ENCODE results near the gene ATXN7L1. TPM values are rescaled to one million over a fixed set of nuclear protein-coding genes. Genes with fewer than 3 reads are reported as not detected.

The ATXN7L1 gene
- total and polyA plus RNA-seq, 4 donors = 7.1 to 11.0 (median 8.5) TPM

GRCh38 chr7:105665684-105666083, 210.7 kb downstream of the ATXN7L1 start:
- no peaks in the 10 kb centered on the region for H3K9me3 ChIP-seq (ENCODE audit: control insufficient read depth, insufficient read depth, low read length)
- no peak overlapping the region for H3K27ac ChIP-seq (ENCODE audit: low read depth, low read length)

GRCh38 chr7:105664816-105665525, 211.4 kb downstream of the ATXN7L1 start:
- WGBS (ENCODE audit: insufficient coverage) = 58% methylated on average over 8 of the region's 8 CpGs
- no peak overlapping the region for H3K27ac ChIP-seq (ENCODE audit: low read depth, low read length)
- H3K4me3 ChIP-seq (ENCODE audit: low read depth, low read length) = no peak overlapping the region
- H3K36me3 ChIP-seq (ENCODE audit: control insufficient read depth, insufficient read depth, low read length) = peaks cover 7% of the 10 kb centered on the region
- no peaks in the 10 kb centered on the region for H3K27me3 ChIP-seq (ENCODE audit: control insufficient read depth, insufficient read depth, low read length)
- H3K9me3 ChIP-seq (ENCODE audit: control insufficient read depth, insufficient read depth, low read length) = no peaks in the 10 kb centered on the region
- peaks cover 13% of the 10 kb centered on the region for H3K4me1 ChIP-seq (ENCODE audit: control insufficient read depth, insufficient read depth, low read length)
- DNase-seq (ENCODE audit: low read depth in 4 of 6, low spot score in 6 of 6) = peak in 2 of 6 donors; percentile 54 to 55

More at GRCh38 chr7:105665684-105666083, 210.7 kb downstream of the ATXN7L1 start:
- Histone ChIP-seq H3K4me1 (ENCODE audit: control insufficient read depth, insufficient read depth, low read length) (peaks cover 13% of the 10 kb centered on the region), H3K36me3 (ENCODE audit: control insufficient read depth, insufficient read depth, low read length) (peaks cover 7% of the 10 kb centered on the region), H3K4me3 (ENCODE audit: low read depth, low read length) (no peak overlapping the region), H3K27me3 (ENCODE audit: control insufficient read depth, insufficient read depth, low read length) (no peaks in the 10 kb centered on the region)
- DNase-seq (ENCODE audit: low read depth in 4 of 6, low spot score in 6 of 6) = no peak
- 89% methylated on average over 6 of the region's 7 CpGs for WGBS (ENCODE audit: insufficient coverage)

GRCh38 chr7:105662998-105663397, 213.4 kb downstream of the ATXN7L1 start:
- Histone ChIP-seq H3K27ac (ENCODE audit: low read depth, low read length) (no peak overlapping the region), H3K9me3 (ENCODE audit: control insufficient read depth, insufficient read depth, low read length) (no peaks in the 10 kb centered on the region), H3K36me3 (ENCODE audit: control insufficient read depth, insufficient read depth, low read length) (peaks cover 7% of the 10 kb centered on the region), H3K4me3 (ENCODE audit: low read depth, low read length) (no peak overlapping the region), H3K4me1 (ENCODE audit: control insufficient read depth, insufficient read depth, low read length) (peaks cover 13% of the 10 kb centered on the region), H3K27me3 (ENCODE audit: control insufficient read depth, insufficient read depth, low read length) (no peaks in the 10 kb centered on the region)
- 89% methylated on average over 7 of the region's 7 CpGs for WGBS (ENCODE audit: insufficient coverage)
- DNase-seq (ENCODE audit: low read depth in 4 of 6, low spot score in 6 of 6) = no peak

GRCh38 chr7:105661625-105662024, 214.8 kb downstream of the ATXN7L1 start:
- Histone ChIP-seq H3K9me3 (ENCODE audit: control insufficient read depth, insufficient read depth, low read length) (no peaks in the 10 kb centered on the region), H3K27ac (ENCODE audit: low read depth, low read length) (no peak overlapping the region), H3K4me1 (ENCODE audit: control insufficient read depth, insufficient read depth, low read length) (peaks cover 12% of the 10 kb centered on the region), H3K4me3 (ENCODE audit: low read depth, low read length) (no peak overlapping the region), H3K36me3 (ENCODE audit: control insufficient read depth, insufficient read depth, low read length) (peaks cover 7% of the 10 kb centered on the region), H3K27me3 (ENCODE audit: control insufficient read depth, insufficient read depth, low read length) (no peaks in the 10 kb centered on the region)
- 93% methylated on average over 6 of the region's 6 CpGs for WGBS (ENCODE audit: insufficient coverage)
- no peak for DNase-seq (ENCODE audit: low read depth in 4 of 6, low spot score in 6 of 6)

- Histone ChIP-seq H3K4me1 (ENCODE audit: control insufficient read depth, insufficient read depth, low read length) (peaks cover 22% of the 10 kb centered on the region), H3K4me3 (ENCODE audit: low read depth, low read length) (no peak overlapping the region), H3K9me3 (ENCODE audit: control insufficient read depth, insufficient read depth, low read length) (no peaks in the 10 kb centered on the region), H3K27me3 (ENCODE audit: control insufficient read depth, insufficient read depth, low read length) (no peaks in the 10 kb centered on the region), H3K36me3 (ENCODE audit: control insufficient read depth, insufficient read depth, low read length) (no peaks in the 10 kb centered on the region), H3K27ac (ENCODE audit: low read depth, low read length) (no peak overlapping the region)
- WGBS (ENCODE audit: insufficient coverage) = 34% methylated on average over 3 of the region's 7 CpGs
- DNase-seq (ENCODE audit: low read depth in 4 of 6, low spot score in 6 of 6) = no peak
Measured at GRCh38 chr7:105656922-105657521, 219.4 kb downstream of the ATXN7L1 start.

GRCh38 chr7:105655500-105656380, 220.7 kb downstream of the ATXN7L1 start:
- Histone ChIP-seq H3K9me3 (ENCODE audit: control insufficient read depth, insufficient read depth, low read length) (no peaks in the 10 kb centered on the region), H3K4me1 (ENCODE audit: control insufficient read depth, insufficient read depth, low read length) (peaks cover 22% of the 10 kb centered on the region), H3K36me3 (ENCODE audit: control insufficient read depth, insufficient read depth, low read length) (no peaks in the 10 kb centered on the region), H3K27ac (ENCODE audit: low read depth, low read length) (peak overlapping the region; percentile 19), H3K27me3 (ENCODE audit: control insufficient read depth, insufficient read depth, low read length) (peaks cover 3% of the 10 kb centered on the region), H3K4me3 (ENCODE audit: low read depth, low read length) (no peak overlapping the region)
- peak in 2 of 6 donors; percentile 80 to 86 for DNase-seq (ENCODE audit: low read depth in 4 of 6, low spot score in 6 of 6)
- 27% methylated on average over 9 of the region's 17 CpGs for WGBS (ENCODE audit: insufficient coverage)

GRCh38 chr7:105655067-105655466, 221.3 kb downstream of the ATXN7L1 start:
- Histone ChIP-seq H3K4me1 (ENCODE audit: control insufficient read depth, insufficient read depth, low read length) (peaks cover 22% of the 10 kb centered on the region), H3K27ac (ENCODE audit: low read depth, low read length) (no peak overlapping the region), H3K4me3 (ENCODE audit: low read depth, low read length) (no peak overlapping the region), H3K36me3 (ENCODE audit: control insufficient read depth, insufficient read depth, low read length) (no peaks in the 10 kb centered on the region), H3K27me3 (ENCODE audit: control insufficient read depth, insufficient read depth, low read length) (peaks cover 3% of the 10 kb centered on the region), H3K9me3 (ENCODE audit: control insufficient read depth, insufficient read depth, low read length) (no peaks in the 10 kb centered on the region)
- 47% methylated on average over 3 of the region's 3 CpGs for WGBS (ENCODE audit: insufficient coverage)
- no peak for DNase-seq (ENCODE audit: low read depth in 4 of 6, low spot score in 6 of 6)

GRCh38 chr7:105654095-105654686, 222.2 kb downstream of the ATXN7L1 start:
- H3K4me3 ChIP-seq (ENCODE audit: low read depth, low read length) = no peak overlapping the region
- H3K36me3 ChIP-seq (ENCODE audit: control insufficient read depth, insufficient read depth, low read length) = no peaks in the 10 kb centered on the region
- no peaks in the 10 kb centered on the region for H3K9me3 ChIP-seq (ENCODE audit: control insufficient read depth, insufficient read depth, low read length)
- no peak for DNase-seq (ENCODE audit: low read depth in 4 of 6, low spot score in 6 of 6)
- H3K4me1 ChIP-seq (ENCODE audit: control insufficient read depth, insufficient read depth, low read length) = peaks cover 26% of the 10 kb centered on the region
- 92% methylated on average over 4 of the region's 8 CpGs for WGBS (ENCODE audit: insufficient coverage)
- peaks cover 3% of the 10 kb centered on the region for H3K27me3 ChIP-seq (ENCODE audit: control insufficient read depth, insufficient read depth, low read length)
- no peak overlapping the region for H3K27ac ChIP-seq (ENCODE audit: low read depth, low read length)

- Histone ChIP-seq H3K4me1 (ENCODE audit: control insufficient read depth, insufficient read depth, low read length) (peaks cover 33% of the 10 kb centered on the region), H3K27ac (ENCODE audit: low read depth, low read length) (no peak overlapping the region), H3K4me3 (ENCODE audit: low read depth, low read length) (no peak overlapping the region), H3K27me3 (ENCODE audit: control insufficient read depth, insufficient read depth, low read length) (peaks cover 3% of the 10 kb centered on the region), H3K36me3 (ENCODE audit: control insufficient read depth, insufficient read depth, low read length) (no peaks in the 10 kb centered on the region), H3K9me3 (ENCODE audit: control insufficient read depth, insufficient read depth, low read length) (no peaks in the 10 kb centered on the region)
- WGBS (ENCODE audit: insufficient coverage) = 86% methylated on average over 6 of the region's 6 CpGs
- no peak for DNase-seq (ENCODE audit: low read depth in 4 of 6, low spot score in 6 of 6)
Measured at GRCh38 chr7:105653441-105654005, 222.9 kb downstream of the ATXN7L1 start.

Measured in spinal cord (tissue), 10 donors.